Activated naive CD4-positive, alpha-beta T cell treated with anti-CD3 and anti-CD28 coated beads for 36 hours (primary cell): ENCODE data around the gene DNAJB8. TPM values are rescaled to one million over a fixed set of nuclear protein-coding genes. Genes with fewer than 3 reads are reported as not detected.

Experiments
- CTCF ChIA-PET: fragments of 350-600 bp; sonication (Branson Sonifier 250); formaldehyde crosslinking; loops from one replicate; lab custom pipeline; 2021; ENCODE audit warnings: antibody characterized with exemption; lab: Charles Lee
- DNase-seq: peaks from one replicate; pipeline ENCODE4 v3.0.0-alpha.2; 2020
- H3K27ac Mint-ChIP-seq: one replicate; pipeline ENCODE4 v1.8.0; 2021; ENCODE audit warnings: mild to moderate bottlenecking, mixed read lengths
- H3K27me3 Mint-ChIP-seq: one replicate; pipeline ENCODE4 v1.8.0; 2021; ENCODE audit warnings: low read depth, mixed read lengths
- H3K36me3 Mint-ChIP-seq: one replicate; pipeline ENCODE4 v1.8.0; 2021; ENCODE audit warnings: low read depth, mixed read lengths
- H3K4me1 Mint-ChIP-seq: one replicate; pipeline ENCODE4 v1.8.0; 2021; ENCODE audit warnings: low read depth, mixed read lengths
- H3K4me3 Mint-ChIP-seq: one replicate; pipeline ENCODE4 v1.8.0; 2021; ENCODE audit warnings: mild to moderate bottlenecking, moderate library complexity, mixed read lengths
- H3K9me3 Mint-ChIP-seq: one replicate; pipeline ENCODE4 v1.8.0; 2021; ENCODE audit warnings: mixed read lengths
- intact Hi-C: fragments of 100-400 bp; cut with micrococcal nuclease; formaldehyde crosslinking; loops from one replicate; pipeline ENCODE4 v1.15.1; 2023
- total RNA-seq, 2 experiments: library from RNA; stranded (reverse); gene quantifications; one replicate each; pipeline ENCODE4 v1.2.3, GENCODE V29; 2021

DNAJB8 gene
- total RNA-seq, 2 experiments from 2014 or later = not detected

DNA sequence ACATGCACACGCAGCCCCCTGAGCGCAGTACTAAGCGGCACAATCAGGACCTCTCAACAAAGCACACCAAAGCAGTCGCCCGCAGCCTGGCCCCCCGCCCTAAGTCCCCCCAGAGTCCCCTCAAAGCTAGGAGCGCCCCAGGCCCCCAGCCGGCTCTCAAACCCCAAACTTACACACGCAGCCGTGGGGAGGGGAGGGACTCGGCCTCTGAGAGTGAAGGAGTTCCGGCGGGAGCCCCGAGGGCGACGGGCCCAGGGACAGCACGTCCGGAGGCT, 20.8 kb upstream of the DNAJB8 start:
- intact Hi-C loops = loop anchor here (1.0 kb wide), 1 partner anchor 39 kb away; no protein-coding TSS in a partner anchor
- H3K4me1 Mint-ChIP-seq = peaks cover 47% of the 10 kb centered on the region
- H3K36me3 Mint-ChIP-seq = no peaks in the 10 kb centered on the region
- H3K27me3 Mint-ChIP-seq = peaks cover 76% of the 10 kb centered on the region
- H3K4me3 Mint-ChIP-seq = peak overlapping the region; percentile 72
- H3K9me3 Mint-ChIP-seq = no peaks in the 10 kb centered on the region
- H3K27ac Mint-ChIP-seq = no peak overlapping the region
- no peak for DNase-seq
- CTCF ChIA-PET = no interaction called here

DNA sequence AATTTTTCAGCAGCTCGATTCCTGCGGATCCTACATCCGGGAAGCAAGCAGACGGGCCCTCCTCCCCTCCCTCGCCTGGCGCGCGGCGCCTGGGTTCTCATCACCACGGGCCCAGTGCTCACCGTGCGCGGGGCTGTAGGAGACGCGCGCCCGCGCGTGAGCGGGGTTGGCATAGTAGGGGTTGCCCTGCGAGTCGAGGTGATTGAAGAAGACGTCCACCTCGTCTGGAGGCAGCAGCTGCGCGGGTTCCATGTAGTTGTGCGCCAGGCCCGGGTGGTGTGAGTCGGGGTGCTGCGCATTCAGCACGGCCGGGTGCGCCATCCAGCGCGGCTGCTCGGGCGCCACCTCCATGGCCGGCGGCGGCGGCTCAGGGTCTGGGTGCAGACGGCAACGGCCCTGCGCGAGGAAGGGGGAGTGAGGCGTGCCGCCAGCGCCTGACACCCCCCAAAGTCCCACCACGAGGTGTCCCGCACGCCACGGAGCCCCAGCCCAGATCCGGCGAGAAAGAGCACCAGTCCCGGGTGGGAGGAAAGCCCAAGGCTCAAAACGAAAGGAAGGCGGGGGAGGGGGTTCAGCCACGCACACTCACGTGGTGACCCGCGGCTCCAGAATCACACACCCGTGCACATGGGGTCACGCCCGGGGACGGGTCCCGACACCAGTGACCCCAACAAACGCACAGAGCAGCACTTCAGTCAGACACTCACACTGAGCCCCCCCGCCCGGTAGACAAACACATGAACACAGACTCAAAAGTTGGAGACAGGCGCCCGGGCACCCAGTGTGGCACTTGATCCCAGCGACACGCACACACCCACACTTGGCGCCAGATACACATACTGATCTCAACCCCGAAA, 20.2 kb upstream of the DNAJB8 start:
- no peaks in the 10 kb centered on the region for H3K9me3 Mint-ChIP-seq
- no peaks in the 10 kb centered on the region for H3K36me3 Mint-ChIP-seq
- H3K4me3 Mint-ChIP-seq = peak overlapping the region; percentile 72
- H3K4me1 Mint-ChIP-seq = peaks cover 43% of the 10 kb centered on the region
- DNase-seq = no peak
- CTCF ChIA-PET = interaction anchor here (1.2 kb wide), 1 partner anchor 61 kb away, joined by 3 read pairs; no protein-coding TSS in a partner anchor
- intact Hi-C loops = loop anchor here (1.0 kb wide), 1 partner anchor 39 kb away; no protein-coding TSS in a partner anchor
- peaks cover 78% of the 10 kb centered on the region for H3K27me3 Mint-ChIP-seq
- H3K27ac Mint-ChIP-seq = no peak overlapping the region

- Mint-ChIP-seq H3K9me3 (no peaks in the 10 kb centered on the region), H3K36me3 (no peaks in the 10 kb centered on the region), H3K27me3 (peaks cover 76% of the 10 kb centered on the region), H3K4me3 (peak overlapping the region; percentile 4), H3K4me1 (peaks cover 39% of the 10 kb centered on the region), H3K27ac (no peak overlapping the region)
- CTCF ChIA-PET = interaction anchor here (1.2 kb wide), 1 partner anchor 60 kb away, joined by 3 read pairs; no protein-coding TSS in a partner anchor
- intact Hi-C loops = no loop called here
- no peak for DNase-seq
These were observed 19.5 kb upstream of the DNAJB8 start for GRCh38 chr3:128486205-128486628.

DNA sequence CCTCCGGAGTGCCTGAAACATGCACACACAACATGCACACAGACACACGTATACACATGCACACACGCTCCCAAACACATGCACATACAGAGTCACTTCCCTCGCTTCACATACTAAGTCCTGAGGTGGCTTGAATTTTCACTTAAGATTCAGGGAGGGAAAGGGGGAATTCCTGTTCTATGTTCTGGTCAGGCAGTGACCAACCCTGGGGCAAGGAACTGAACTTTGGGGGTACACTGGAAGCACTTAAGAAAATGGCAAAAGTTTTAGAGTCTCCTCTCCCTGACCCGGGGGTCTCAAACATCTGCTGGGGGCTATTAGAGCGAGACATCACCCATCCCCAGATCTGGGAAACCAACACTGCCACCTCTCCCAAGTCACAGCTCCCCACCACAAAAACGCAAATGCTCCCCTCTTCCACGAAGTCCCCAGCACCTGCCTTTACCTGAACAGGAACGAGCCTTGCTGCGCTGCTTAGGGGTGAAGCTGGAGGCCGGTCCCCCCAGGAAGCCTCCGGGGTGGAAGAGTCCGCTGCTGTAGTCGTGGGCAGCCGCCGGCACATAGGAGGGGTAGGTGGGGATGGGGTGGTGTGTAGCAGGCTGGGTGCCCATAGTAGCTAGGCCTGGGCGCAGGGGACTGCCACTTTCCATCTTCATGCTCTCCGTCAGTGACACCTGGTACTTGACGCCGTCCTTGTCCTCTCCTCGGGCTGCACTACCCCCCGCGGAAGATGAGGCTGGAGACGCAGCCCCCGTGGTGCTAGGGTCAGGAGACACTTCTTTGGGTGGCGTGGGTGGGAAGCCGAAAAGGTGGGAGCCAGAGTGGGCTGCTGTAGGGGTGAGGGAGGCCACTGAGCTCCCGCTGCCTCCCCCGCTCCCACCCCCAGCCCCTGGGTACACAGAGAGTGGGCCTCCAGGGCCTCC, 18.9 kb upstream of the DNAJB8 start:
- H3K4me3 Mint-ChIP-seq = no peak overlapping the region
- no peaks in the 10 kb centered on the region for H3K36me3 Mint-ChIP-seq
- CTCF ChIA-PET = interaction anchor here (1.2 kb wide), 1 partner anchor 60 kb away, joined by 3 read pairs; no protein-coding TSS in a partner anchor
- intact Hi-C loops = no loop called here
- no peaks in the 10 kb centered on the region for H3K9me3 Mint-ChIP-seq
- H3K27ac Mint-ChIP-seq = no peak overlapping the region
- peaks cover 36% of the 10 kb centered on the region for H3K4me1 Mint-ChIP-seq
- no peak for DNase-seq
- H3K27me3 Mint-ChIP-seq = peaks cover 74% of the 10 kb centered on the region

GRCh38 chr3:128484404-128485281, 18.0 kb upstream of the DNAJB8 start:
- Mint-ChIP-seq H3K36me3 (no peaks in the 10 kb centered on the region), H3K9me3 (no peaks in the 10 kb centered on the region), H3K27me3 (peaks cover 65% of the 10 kb centered on the region), H3K27ac (no peak overlapping the region), H3K4me3 (no peak overlapping the region), H3K4me1 (peaks cover 30% of the 10 kb centered on the region)
- DNase-seq = no peak
- CTCF ChIA-PET = interaction anchor here (0.7 to 1.2 kb wide), 3 partner anchors 25 to 60 kb away, joined by 3 to 4 read pairs (median 4); no protein-coding TSS in a partner anchor
- intact Hi-C loops = no loop called here

DNA sequence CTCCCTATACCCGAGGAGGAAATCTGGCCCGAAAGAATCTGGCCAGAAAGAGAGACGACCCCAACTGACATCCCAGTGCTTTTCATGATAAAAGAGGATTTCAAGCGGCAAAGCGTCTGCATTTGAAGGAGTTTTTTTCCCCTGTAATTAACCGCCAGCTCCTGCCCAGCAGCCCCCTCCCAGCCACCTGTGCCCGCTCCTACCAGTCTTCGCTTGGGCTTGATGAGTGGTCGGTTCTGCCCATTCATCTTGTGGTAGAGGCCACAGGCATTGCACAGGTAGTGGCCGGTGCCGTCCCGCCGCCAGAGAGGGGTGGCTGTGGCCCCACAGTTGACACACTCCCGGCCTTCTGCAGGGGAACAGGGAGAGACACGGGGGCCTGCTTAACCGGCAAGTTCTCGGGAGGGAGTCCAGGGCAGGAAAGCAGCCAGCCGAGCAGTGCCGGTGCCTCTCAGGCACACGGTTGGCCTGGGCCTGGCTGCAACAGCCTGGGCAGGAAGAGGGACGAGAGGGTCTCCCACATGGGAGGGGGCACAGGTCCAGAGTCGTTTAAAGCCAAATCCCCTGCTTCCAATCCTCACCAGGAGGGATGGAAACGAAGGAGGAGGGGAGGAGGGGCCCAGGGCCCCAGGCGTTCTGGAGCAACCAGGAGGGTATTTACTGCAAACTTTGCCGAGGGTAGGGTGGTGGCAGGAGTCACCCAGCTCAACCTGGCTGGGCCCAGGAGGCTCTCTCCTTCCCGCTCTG, 17.1 kb upstream of the DNAJB8 start:
- no peak overlapping the region for H3K27ac Mint-ChIP-seq
- H3K4me1 Mint-ChIP-seq = peaks cover 30% of the 10 kb centered on the region
- no peaks in the 10 kb centered on the region for H3K9me3 Mint-ChIP-seq
- no peak overlapping the region for H3K4me3 Mint-ChIP-seq
- peaks cover 63% of the 10 kb centered on the region for H3K27me3 Mint-ChIP-seq
- intact Hi-C loops = no loop called here
- DNase-seq = no peak
- no peaks in the 10 kb centered on the region for H3K36me3 Mint-ChIP-seq
- CTCF ChIA-PET = interaction anchor here (1.0 to 1.3 kb wide), 4 partner anchors 15 to 59 kb away, joined by 4 read pairs; no protein-coding TSS in a partner anchor

DNA sequence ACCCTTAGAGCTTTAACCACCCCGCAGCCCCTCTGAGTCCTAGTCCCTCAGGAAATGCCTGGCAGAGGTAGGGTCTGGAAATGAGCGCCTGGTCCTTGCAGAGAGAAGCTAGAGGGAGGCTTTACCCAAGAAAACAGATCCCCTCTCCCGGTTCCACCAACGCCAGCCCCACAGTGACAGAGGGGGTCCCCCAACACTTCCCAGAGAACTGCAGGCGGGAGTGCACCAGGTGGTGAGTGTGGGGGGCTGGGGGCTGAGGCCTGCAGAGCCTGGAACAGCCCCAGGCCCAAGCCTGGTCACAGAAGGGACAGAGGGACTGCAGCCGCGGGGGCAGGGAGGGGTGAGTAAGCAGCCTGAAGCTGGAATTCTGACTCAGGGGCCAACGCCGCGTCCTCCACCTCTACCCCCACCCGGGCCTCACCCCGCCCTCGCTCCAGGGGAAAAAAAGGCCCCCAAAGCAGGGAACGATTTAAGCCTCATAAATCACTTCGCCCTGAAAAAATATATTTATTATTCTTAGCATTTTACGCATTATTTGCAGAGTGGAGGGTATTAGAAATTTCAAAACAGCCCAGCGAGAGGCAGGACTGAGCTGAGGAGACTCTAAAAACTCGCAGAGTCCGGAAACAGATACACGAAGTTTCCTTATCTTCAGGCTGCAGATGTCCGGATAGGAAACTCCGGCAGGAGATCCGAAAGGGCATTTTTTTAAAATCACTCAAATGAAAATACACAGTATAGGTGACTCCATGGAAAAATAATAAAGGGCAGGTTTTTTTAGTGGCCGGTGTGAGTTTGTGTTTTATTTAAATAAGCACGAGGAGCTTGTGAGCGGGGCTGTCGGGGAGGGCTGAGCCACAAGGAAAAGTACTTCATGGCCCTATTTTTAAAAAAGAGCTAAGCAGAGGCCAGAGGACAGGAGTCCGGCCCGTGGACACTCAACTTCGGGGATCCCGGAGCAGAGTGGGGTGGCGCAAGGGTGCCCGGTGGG, 16.3 kb upstream of the DNAJB8 start:
- Mint-ChIP-seq H3K27ac (no peak overlapping the region), H3K27me3 (peaks cover 63% of the 10 kb centered on the region)
- intact Hi-C loops = no loop called here

DNA sequence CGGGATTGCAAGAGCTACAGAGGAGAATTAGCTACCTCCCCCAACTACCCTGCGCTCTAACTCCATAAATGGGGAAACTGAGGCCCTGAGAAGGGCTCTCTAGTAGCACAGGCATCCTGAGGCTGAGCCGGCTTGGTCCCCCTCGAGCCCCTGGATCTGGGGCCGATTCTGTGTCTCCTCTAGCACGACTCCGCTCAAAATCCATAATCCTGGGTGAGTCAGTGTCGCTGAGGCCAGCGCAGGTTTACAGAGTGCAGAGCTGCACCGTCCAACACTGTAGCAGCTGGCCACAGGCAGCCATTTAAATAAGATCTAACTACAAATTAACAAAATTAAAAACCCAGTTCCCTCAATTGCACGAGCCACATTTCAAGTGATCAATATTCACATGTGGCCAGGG, 15.5 kb upstream of the DNAJB8 start:
- no peak overlapping the region for H3K27ac Mint-ChIP-seq
- H3K4me1 Mint-ChIP-seq = peaks cover 22% of the 10 kb centered on the region
- no peaks in the 10 kb centered on the region for H3K9me3 Mint-ChIP-seq
- intact Hi-C loops = no loop called here
- no peak overlapping the region for H3K4me3 Mint-ChIP-seq
- H3K36me3 Mint-ChIP-seq = no peaks in the 10 kb centered on the region
- CTCF ChIA-PET = interaction anchor here (0.7 kb wide), 1 partner anchor 126 kb away, joined by 3 read pairs; no protein-coding TSS in a partner anchor
- peaks cover 62% of the 10 kb centered on the region for H3K27me3 Mint-ChIP-seq
- no peak for DNase-seq

More for the DNA sequence above, 16.3 kb upstream of the DNAJB8 start:
- DNase-seq = no peak
- Mint-ChIP-seq H3K4me1 (peaks cover 25% of the 10 kb centered on the region), H3K36me3 (no peaks in the 10 kb centered on the region), H3K9me3 (no peaks in the 10 kb centered on the region), H3K4me3 (no peak overlapping the region)
- CTCF ChIA-PET = interaction anchor here (0.7 to 1.3 kb wide), 3 partner anchors 16 to 126 kb away, joined by 3 to 4 read pairs (median 4); no protein-coding TSS in a partner anchor

- intact Hi-C loops = no loop called here
- DNase-seq = no peak
These were observed 14.8 kb upstream of the DNAJB8 start for GRCh38 chr3:128481438-128481942.

More at GRCh38 chr3:128481438-128481942, 14.8 kb upstream of the DNAJB8 start:
- Mint-ChIP-seq H3K9me3 (no peaks in the 10 kb centered on the region), H3K4me3 (no peak overlapping the region), H3K36me3 (no peaks in the 10 kb centered on the region), H3K27me3 (peaks cover 55% of the 10 kb centered on the region), H3K27ac (no peak overlapping the region), H3K4me1 (peaks cover 19% of the 10 kb centered on the region)
- CTCF ChIA-PET = no interaction called here
